ENCODE measurements around the gene KLHL29.

The KLHL29 gene

DNA sequence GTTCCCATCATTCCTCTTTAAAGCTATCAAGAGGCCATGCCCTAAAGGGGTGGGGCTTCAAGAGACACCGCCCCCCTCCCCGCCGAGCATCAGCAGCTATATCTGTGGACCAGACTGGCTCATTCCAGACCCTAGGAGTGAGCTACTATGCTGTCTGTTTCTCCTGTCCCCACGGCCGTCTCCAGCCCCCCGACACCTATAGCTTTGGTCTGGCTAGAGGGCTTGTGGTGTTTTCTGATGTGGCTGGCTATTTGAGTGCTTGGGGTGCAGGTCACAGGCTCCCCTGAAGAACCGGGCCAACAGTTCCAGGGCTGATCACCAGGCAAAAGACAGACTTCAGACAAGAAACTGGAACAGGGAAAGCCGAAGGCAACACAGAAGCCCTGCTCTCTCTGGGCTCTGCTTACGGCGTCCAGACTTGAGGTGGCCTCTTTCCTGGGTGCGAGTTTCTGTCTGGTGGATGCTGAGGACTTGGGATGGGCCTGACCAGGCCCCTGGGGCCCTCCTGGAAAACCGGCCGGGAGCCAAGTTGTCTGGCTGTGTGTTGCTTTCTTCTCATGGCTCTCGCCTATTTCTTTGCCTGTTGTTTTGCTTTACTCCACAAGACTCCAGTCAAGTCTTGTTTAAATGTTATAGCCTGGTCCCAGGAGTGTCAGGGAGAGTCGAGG is 83.6 kb downstream of the KLHL29 start:
- Histone ChIP-seq H3K36me3 (ENCODE audit: control insufficient read depth in 1 of 2, insufficient read depth in 2 of 2, low read length in 2 of 2) (no peaks in the 10 kb centered on the region), H4K12ac (ENCODE audit: low read depth, low read length) (no peak overlapping the region), H4K8ac (ENCODE audit: low read depth, low read length) (no peak overlapping the region), H2AFZ (ENCODE audit: insufficient read depth, low read length, poor library complexity) (no peak overlapping the region), H4K91ac (ENCODE audit: low read depth, low read length) (no peak overlapping the region), H3K27ac (ENCODE audit: low read depth, low read length) (no peak overlapping the region), H3K18ac (ENCODE audit: low read length) (no peak overlapping the region), H3K23ac (ENCODE audit: low read length) (no peak overlapping the region), H2AK5ac (ENCODE audit: low read length) (no peak overlapping the region), H3K4me2 (ENCODE audit: low read length) (no peak overlapping the region), H3K4me1 (ENCODE audit: control insufficient read depth in 1 of 2, insufficient read depth in 2 of 2, low read length in 2 of 2) (no peaks in the 10 kb centered on the region), H3K9ac (ENCODE audit: low read length) (no peak overlapping the region), H2BK120ac (ENCODE audit: insufficient read depth, low read length, poor library complexity) (no peak overlapping the region), H3K79me2 (ENCODE audit: control insufficient read depth, insufficient read depth, low read length, poor library complexity) (no peaks in the 10 kb centered on the region), H2BK12ac (ENCODE audit: low read length) (no peak overlapping the region), H3K27me3 (ENCODE audit: insufficient read depth, low read length) (no peaks in the 10 kb centered on the region), H2BK5ac (ENCODE audit: low read depth, low read length, poor library complexity) (no peak overlapping the region), H3K9me3 (ENCODE audit: insufficient read depth, low read depth, low read length) (peaks cover 2% of the 10 kb centered on the region), H3K4ac (ENCODE audit: low read depth, low read length) (no peak overlapping the region), H3K79me1 (ENCODE audit: low read length) (no peaks in the 10 kb centered on the region), H3K4me3 (ENCODE audit: low read depth, low read length) (no peak overlapping the region), H3K14ac (ENCODE audit: low read length) (no peak overlapping the region)
- no CpG with 5 or more reads among the region's 15 CpGs for WGBS (ENCODE audit: extremely low coverage, insufficient coverage, insufficient read length)
- DNase-seq, result no peak

DNA sequence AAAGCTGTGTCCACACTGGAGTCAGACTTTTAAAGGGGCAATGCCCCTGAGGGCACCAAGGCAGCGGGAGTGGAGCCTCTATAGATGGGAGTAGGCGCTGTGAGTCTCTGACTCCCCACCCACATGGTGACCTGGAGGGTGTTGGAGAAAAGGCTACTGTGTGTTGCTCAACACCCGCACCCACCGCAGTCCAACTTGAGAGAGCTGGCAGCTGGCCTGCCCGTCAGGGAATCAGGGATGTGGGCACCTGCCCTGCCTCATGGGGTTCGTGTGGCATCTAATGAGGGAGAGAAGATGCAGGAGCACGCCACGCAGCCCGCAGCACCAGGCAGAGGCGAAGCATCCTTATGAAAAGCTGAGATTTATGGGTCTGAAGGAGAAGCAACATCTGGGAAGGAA is 84.2 kb downstream of the KLHL29 start:
- Histone ChIP-seq H3K23ac (ENCODE audit: low read length) (no peak overlapping the region), H3K27me3 (ENCODE audit: insufficient read depth, low read length) (no peaks in the 10 kb centered on the region), H3K18ac (ENCODE audit: low read length) (no peak overlapping the region), H3K27ac (ENCODE audit: low read depth, low read length) (no peak overlapping the region), H2AFZ (ENCODE audit: insufficient read depth, low read length, poor library complexity) (no peak overlapping the region), H3K14ac (ENCODE audit: low read length) (no peak overlapping the region), H4K12ac (ENCODE audit: low read depth, low read length) (no peak overlapping the region), H3K79me1 (ENCODE audit: low read length) (no peaks in the 10 kb centered on the region), H3K36me3 (ENCODE audit: control insufficient read depth in 1 of 2, insufficient read depth in 2 of 2, low read length in 2 of 2) (no peaks in the 10 kb centered on the region), H4K91ac (ENCODE audit: low read depth, low read length) (no peak overlapping the region), H2BK5ac (ENCODE audit: low read depth, low read length, poor library complexity) (no peak overlapping the region), H4K8ac (ENCODE audit: low read depth, low read length) (no peak overlapping the region), H2BK120ac (ENCODE audit: insufficient read depth, low read length, poor library complexity) (no peak overlapping the region), H3K4me3 (ENCODE audit: low read depth, low read length) (no peak overlapping the region), H3K79me2 (ENCODE audit: control insufficient read depth, insufficient read depth, low read length, poor library complexity) (no peaks in the 10 kb centered on the region), H3K9ac (ENCODE audit: low read length) (no peak overlapping the region), H3K9me3 (ENCODE audit: insufficient read depth, low read depth, low read length) (peaks cover 4% of the 10 kb centered on the region), H3K4me2 (ENCODE audit: low read length) (no peak overlapping the region), H2AK5ac (ENCODE audit: low read length) (no peak overlapping the region), H3K4me1 (ENCODE audit: control insufficient read depth in 1 of 2, insufficient read depth in 2 of 2, low read length in 2 of 2) (no peaks in the 10 kb centered on the region), H3K4ac (ENCODE audit: low read depth, low read length) (no peak overlapping the region), H2BK12ac (ENCODE audit: low read length) (no peak overlapping the region)
- WGBS (ENCODE audit: extremely low coverage, insufficient coverage, insufficient read length), result no CpG with 5 or more reads among the region's 10 CpGs
- no peak for DNase-seq

DNA sequence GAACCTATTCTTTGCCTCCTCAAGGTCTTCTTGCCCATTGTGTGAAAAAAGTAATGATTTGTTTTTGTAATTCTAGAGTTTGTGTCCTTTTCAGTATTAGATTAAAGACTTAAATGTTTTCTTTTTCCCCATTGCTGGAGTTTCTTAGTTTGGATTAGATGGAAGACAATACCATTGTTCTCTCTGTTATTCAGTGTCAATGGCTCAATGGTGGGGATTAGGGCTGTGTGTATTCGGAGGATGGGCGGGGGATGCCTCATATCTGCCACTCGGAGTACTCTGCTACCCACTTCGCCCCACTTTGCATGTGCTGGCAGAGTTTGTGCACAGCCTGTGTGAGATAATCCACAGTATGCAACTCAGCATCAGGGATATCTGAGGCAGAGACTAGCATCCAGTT is 90.1 kb downstream of the KLHL29 start:
- Histone ChIP-seq H3K9me3 (ENCODE audit: insufficient read depth, low read depth, low read length) (peaks cover 3% of the 10 kb centered on the region), H2BK120ac (ENCODE audit: insufficient read depth, low read length, poor library complexity) (no peak overlapping the region), H3K27me3 (ENCODE audit: insufficient read depth, low read length) (no peaks in the 10 kb centered on the region), H3K36me3 (ENCODE audit: control insufficient read depth in 1 of 2, insufficient read depth in 2 of 2, low read length in 2 of 2) (no peaks in the 10 kb centered on the region), H4K8ac (ENCODE audit: low read depth, low read length) (no peak overlapping the region), H2BK5ac (ENCODE audit: low read depth, low read length, poor library complexity) (no peak overlapping the region), H2BK12ac (ENCODE audit: low read length) (no peak overlapping the region), H3K4me1 (ENCODE audit: control insufficient read depth in 1 of 2, insufficient read depth in 2 of 2, low read length in 2 of 2) (peaks cover 22 to 31% of the 10 kb centered on the region in 2 experiments), H3K4me3 (ENCODE audit: low read depth, low read length) (no peak overlapping the region), H2AFZ (ENCODE audit: insufficient read depth, low read length, poor library complexity) (no peak overlapping the region), H3K4me2 (ENCODE audit: low read length) (no peak overlapping the region), H3K9ac (ENCODE audit: low read length) (no peak overlapping the region), H3K79me2 (ENCODE audit: control insufficient read depth, insufficient read depth, low read length, poor library complexity) (no peaks in the 10 kb centered on the region), H3K23ac (ENCODE audit: low read length) (no peak overlapping the region), H2AK5ac (ENCODE audit: low read length) (no peak overlapping the region), H3K18ac (ENCODE audit: low read length) (no peak overlapping the region), H3K27ac (ENCODE audit: low read depth, low read length) (no peak overlapping the region), H4K91ac (ENCODE audit: low read depth, low read length) (no peak overlapping the region), H3K14ac (ENCODE audit: low read length) (no peak overlapping the region), H4K12ac (ENCODE audit: low read depth, low read length) (no peak overlapping the region), H3K79me1 (ENCODE audit: low read length) (peaks cover 13% of the 10 kb centered on the region), H3K4ac (ENCODE audit: low read depth, low read length) (no peak overlapping the region)
- DNase-seq, result no peak
- WGBS (ENCODE audit: extremely low coverage, insufficient coverage, insufficient read length), result no CpG with 5 or more reads among the region's 4 CpGs

DNA sequence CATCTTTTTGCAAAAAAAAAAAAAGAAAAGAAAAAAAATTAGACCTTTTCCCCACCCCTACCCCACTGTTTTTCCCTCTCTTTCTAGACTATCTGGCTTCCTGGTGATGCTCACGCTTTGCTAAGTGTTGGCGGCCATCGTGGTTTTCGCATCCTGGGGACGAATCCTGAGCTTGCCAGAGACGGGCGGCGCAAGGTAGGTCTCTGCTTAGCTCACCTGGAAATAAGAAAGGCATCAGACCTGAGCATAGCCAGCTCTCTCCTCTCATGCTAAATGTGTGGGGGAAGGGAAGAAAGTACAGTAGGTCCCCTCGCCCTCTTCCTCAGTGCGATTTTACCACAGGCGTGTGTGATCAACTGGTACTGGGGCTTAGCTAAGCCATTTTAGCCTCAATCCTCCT is 90.5 kb downstream of the KLHL29 start:
- Histone ChIP-seq H4K12ac (ENCODE audit: low read depth, low read length) (no peak overlapping the region), H3K4me3 (ENCODE audit: low read depth, low read length) (no peak overlapping the region), H2BK12ac (ENCODE audit: low read length) (no peak overlapping the region), H4K91ac (ENCODE audit: low read depth, low read length) (no peak overlapping the region), H3K23ac (ENCODE audit: low read length) (no peak overlapping the region), H3K27ac (ENCODE audit: low read depth, low read length) (no peak overlapping the region), H2BK120ac (ENCODE audit: insufficient read depth, low read length, poor library complexity) (no peak overlapping the region), H3K18ac (ENCODE audit: low read length) (no peak overlapping the region), H3K79me2 (ENCODE audit: control insufficient read depth, insufficient read depth, low read length, poor library complexity) (no peaks in the 10 kb centered on the region), H3K36me3 (ENCODE audit: control insufficient read depth in 1 of 2, insufficient read depth in 2 of 2, low read length in 2 of 2) (no peaks in the 10 kb centered on the region), H4K8ac (ENCODE audit: low read depth, low read length) (no peak overlapping the region), H2AK5ac (ENCODE audit: low read length) (no peak overlapping the region), H3K14ac (ENCODE audit: low read length) (no peak overlapping the region), H3K9me3 (ENCODE audit: insufficient read depth, low read depth, low read length) (peaks cover 3% of the 10 kb centered on the region), H3K4me2 (ENCODE audit: low read length) (no peak overlapping the region), H2BK5ac (ENCODE audit: low read depth, low read length, poor library complexity) (no peak overlapping the region), H3K27me3 (ENCODE audit: insufficient read depth, low read length) (no peaks in the 10 kb centered on the region), H3K4ac (ENCODE audit: low read depth, low read length) (no peak overlapping the region), H3K79me1 (ENCODE audit: low read length) (peaks cover 13% of the 10 kb centered on the region), H3K4me1 (ENCODE audit: control insufficient read depth in 1 of 2, insufficient read depth in 2 of 2, low read length in 2 of 2) (peaks cover 22 to 31% of the 10 kb centered on the region in 2 experiments), H2AFZ (ENCODE audit: insufficient read depth, low read length, poor library complexity) (no peak overlapping the region), H3K9ac (ENCODE audit: low read length) (no peak overlapping the region)
- no peak for DNase-seq
- WGBS (ENCODE audit: extremely low coverage, insufficient coverage, insufficient read length), result no CpG with 5 or more reads among the region's 11 CpGs
